ENCODE results near the gene SYPL1. TPM values are rescaled to one million over a fixed set of nuclear protein-coding genes. Genes with fewer than 3 reads are reported as not detected.

Gene SYPL1
- total RNA-seq, 1 donor from 2014 or later: 48.8 TPM

- Mint-ChIP-seq H3K27ac (no peak overlapping the region), H3K27me3 (ENCODE audit: insufficient read depth, low read depth) (peaks cover 3% of the 10 kb centered on the region), H3K9me3 (no peaks in the 10 kb centered on the region), H3K4me3 (no peak overlapping the region), H3K36me3 (no peaks in the 10 kb centered on the region), H3K4me1 (no peaks in the 10 kb centered on the region)
- H3K4me1 ChIP-seq: no peaks in the 10 kb centered on the region
- H3K36me3 ChIP-seq: no peaks in the 10 kb centered on the region
- no peaks in the 10 kb centered on the region for H3F3A ChIP-seq (ENCODE audit: low read depth)
- no peak overlapping the region for H3K4me3 ChIP-seq
- no peak overlapping the region for H3K9ac ChIP-seq
- no peaks in the 10 kb centered on the region for H4K20me1 ChIP-seq (ENCODE audit: low read depth)
- H3K79me2 ChIP-seq (ENCODE audit: low read depth): no peaks in the 10 kb centered on the region
- no peak overlapping the region for H3K4me2 ChIP-seq
- H2AFZ ChIP-seq (replicated peaks): no peak overlapping the region
- no peaks in the 10 kb centered on the region for H3K27me3 ChIP-seq
- no peak overlapping the region for H3K27ac ChIP-seq
- H3K9me3 ChIP-seq (ENCODE audit: low read depth): no peaks in the 10 kb centered on the region
- TF ChIP-seq CTCF (IDR thresholded peaks at IDR 0.05): no peak
- no peak for TF ChIP-seq EZH2phosphoT487 (IDR thresholded peaks at IDR 0.05)
- no peak for TF ChIP-seq EZH2 (IDR thresholded peaks at IDR 0.05)
- DNase-seq (ENCODE audit: low spot score): no peak
Observed at GRCh38 chr7:106125417-106125816, 13.3 kb upstream of the SYPL1 start.

- H3K36me3 ChIP-seq: no peaks in the 10 kb centered on the region
- peaks cover 3% of the 10 kb centered on the region for H3K27me3 Mint-ChIP-seq (ENCODE audit: insufficient read depth, low read depth)
- peaks cover 3% of the 10 kb centered on the region for H3K4me1 ChIP-seq
- no peaks in the 10 kb centered on the region for H3K9me3 Mint-ChIP-seq
- H2AFZ ChIP-seq (replicated peaks): no peak overlapping the region
- H4K20me1 ChIP-seq (ENCODE audit: low read depth): no peaks in the 10 kb centered on the region
- no peak overlapping the region for H3K4me3 ChIP-seq
- H3K79me2 ChIP-seq (ENCODE audit: low read depth): no peaks in the 10 kb centered on the region
- H3F3A ChIP-seq (ENCODE audit: low read depth): no peaks in the 10 kb centered on the region
- H3K9me3 ChIP-seq (ENCODE audit: low read depth): no peaks in the 10 kb centered on the region
- no peaks in the 10 kb centered on the region for H3K27me3 ChIP-seq
- H3K27ac ChIP-seq: no peak overlapping the region
- H3K9ac ChIP-seq: no peak overlapping the region
- no peaks in the 10 kb centered on the region for H3K36me3 Mint-ChIP-seq
- H3K4me3 Mint-ChIP-seq: no peak overlapping the region
- no peak overlapping the region for H3K4me2 ChIP-seq
- H3K27ac Mint-ChIP-seq: no peak overlapping the region
- DNase-seq (ENCODE audit: low spot score): no peak
- H3K4me1 Mint-ChIP-seq: no peaks in the 10 kb centered on the region
- TF ChIP-seq CTCF (IDR thresholded peaks at IDR 0.05) (no peak), EZH2phosphoT487 (IDR thresholded peaks at IDR 0.05) (no peak), EZH2 (IDR thresholded peaks at IDR 0.05) (no peak)
Observed at GRCh38 chr7:106124186-106124585, 12.1 kb upstream of the SYPL1 start.

- Histone ChIP-seq H3K36me3 (no peaks in the 10 kb centered on the region), H3K9ac (no peak overlapping the region), H3K4me3 (no peak overlapping the region), H3F3A (ENCODE audit: low read depth) (no peaks in the 10 kb centered on the region), H4K20me1 (ENCODE audit: low read depth) (no peaks in the 10 kb centered on the region), H2AFZ (replicated peaks) (no peak overlapping the region), H3K27ac (no peak overlapping the region), H3K9me3 (ENCODE audit: low read depth) (no peaks in the 10 kb centered on the region), H3K4me1 (peaks cover 3% of the 10 kb centered on the region), H3K79me2 (ENCODE audit: low read depth) (no peaks in the 10 kb centered on the region), H3K27me3 (no peaks in the 10 kb centered on the region), H3K4me2 (no peak overlapping the region)
- no peaks in the 10 kb centered on the region for H3K4me1 Mint-ChIP-seq
- no peak for DNase-seq (ENCODE audit: low spot score)
- H3K4me3 Mint-ChIP-seq: no peak overlapping the region
- no peak overlapping the region for H3K27ac Mint-ChIP-seq
- no peaks in the 10 kb centered on the region for H3K9me3 Mint-ChIP-seq
- H3K36me3 Mint-ChIP-seq: no peaks in the 10 kb centered on the region
- TF ChIP-seq EZH2 (IDR thresholded peaks at IDR 0.05): no peak
- no peaks in the 10 kb centered on the region for H3K27me3 Mint-ChIP-seq (ENCODE audit: insufficient read depth, low read depth)
Observed at GRCh38 chr7:106122713-106123112, 10.6 kb upstream of the SYPL1 start.

- H2AFZ ChIP-seq (replicated peaks): no peak overlapping the region
- no peak overlapping the region for H3K4me2 ChIP-seq
- no peaks in the 10 kb centered on the region for H3K79me2 ChIP-seq (ENCODE audit: low read depth)
- Mint-ChIP-seq H3K4me3 (no peak overlapping the region), H3K36me3 (no peaks in the 10 kb centered on the region), H3K27ac (no peak overlapping the region), H3K9me3 (no peaks in the 10 kb centered on the region), H3K27me3 (ENCODE audit: insufficient read depth, low read depth) (no peaks in the 10 kb centered on the region), H3K4me1 (no peaks in the 10 kb centered on the region)
- no peaks in the 10 kb centered on the region for H3F3A ChIP-seq (ENCODE audit: low read depth)
- TF ChIP-seq EZH2 (IDR thresholded peaks at IDR 0.05): no peak
- TF ChIP-seq EZH2phosphoT487 (IDR thresholded peaks at IDR 0.05): no peak
- no peak for TF ChIP-seq CTCF (IDR thresholded peaks at IDR 0.05)
- H3K27me3 ChIP-seq: no peaks in the 10 kb centered on the region
- no peaks in the 10 kb centered on the region for H3K9me3 ChIP-seq (ENCODE audit: low read depth)
- H3K36me3 ChIP-seq: no peaks in the 10 kb centered on the region
- peaks cover 3% of the 10 kb centered on the region for H3K4me1 ChIP-seq
- H4K20me1 ChIP-seq (ENCODE audit: low read depth): no peaks in the 10 kb centered on the region
- no peak for DNase-seq (ENCODE audit: low spot score)
- no peak overlapping the region for H3K27ac ChIP-seq
- H3K9ac ChIP-seq: no peak overlapping the region
- H3K4me3 ChIP-seq: no peak overlapping the region
Observed at GRCh38 chr7:106121189-106121810, 9.2 kb upstream of the SYPL1 start.
